ENCODE measurements around the gene CCL3. TPM values are rescaled to one million over a fixed set of nuclear protein-coding genes. Genes with fewer than 3 reads are reported as not detected.

CCL3 gene
- total RNA-seq, 4 donors from 2014 or later, result 0.68 to 1.7 TPM; not detected in 2

GRCh38 chr17:36069136-36069535 is 20.8 kb downstream of the CCL3 start:
- H3K36me3 ChIP-seq, result no peaks in the 10 kb centered on the region
- no peak for TF ChIP-seq CTCF (IDR thresholded peaks at IDR 0.05 in 4 of 5, conservative IDR thresholded peaks at IDR 0.05 in 1 of 5)
- no peak for TF ChIP-seq POLR2A (IDR thresholded peaks at IDR 0.05)
- in situ Hi-C loops (cut with MboI; ENCODE audit: low sequenced_read_pairs in 4 of 4), result no loop called here
- no peak for ATAC-seq
- DNase-seq, result no peak
- H3K9me3 ChIP-seq, result no peaks in the 10 kb centered on the region
- H3K4me1 ChIP-seq, result no peaks in the 10 kb centered on the region
- no peaks in the 10 kb centered on the region for H3K27me3 ChIP-seq
- intact Hi-C loops (cut with DNase I; ENCODE audit: low total_unique reads), result no loop called here
- no peak overlapping the region for H3K4me3 ChIP-seq
- H3K27ac ChIP-seq, result no peak overlapping the region

GRCh38 chr17:36068524-36068923 is 21.4 kb downstream of the CCL3 start:
- Histone ChIP-seq H3K36me3 (no peaks in the 10 kb centered on the region), H3K27me3 (no peaks in the 10 kb centered on the region), H3K27ac (no peak overlapping the region), H3K4me1 (no peaks in the 10 kb centered on the region), H3K4me3 (no peak overlapping the region), H3K9me3 (no peaks in the 10 kb centered on the region)
- intact Hi-C loops (cut with DNase I; ENCODE audit: low total_unique reads), result no loop called here
- no peak for DNase-seq
- ATAC-seq, result no peak
- TF ChIP-seq POLR2A (IDR thresholded peaks at IDR 0.05) (no peak), CTCF (IDR thresholded peaks at IDR 0.05 in 4 of 5, conservative IDR thresholded peaks at IDR 0.05 in 1 of 5) (no peak)
- in situ Hi-C loops (cut with MboI; ENCODE audit: low sequenced_read_pairs in 4 of 4), result no loop called here

GRCh38 chr17:36066365-36066985 is 23.5 kb downstream of the CCL3 start:
- H3K27ac ChIP-seq, result no peak overlapping the region
- H3K36me3 ChIP-seq, result no peaks in the 10 kb centered on the region
- peak in 1 of 2 donors; percentile 8 for ATAC-seq
- no peak for TF ChIP-seq CTCF (IDR thresholded peaks at IDR 0.05 in 4 of 5, conservative IDR thresholded peaks at IDR 0.05 in 1 of 5)
- TF ChIP-seq POLR2A (IDR thresholded peaks at IDR 0.05), result no peak
- H3K4me3 ChIP-seq, result no peak overlapping the region
- no peak for DNase-seq
- no peaks in the 10 kb centered on the region for H3K27me3 ChIP-seq
- intact Hi-C loops (cut with DNase I; ENCODE audit: low total_unique reads), result no loop called here
- in situ Hi-C loops (cut with MboI; ENCODE audit: low sequenced_read_pairs in 4 of 4), result no loop called here
- H3K4me1 ChIP-seq, result no peaks in the 10 kb centered on the region
- H3K9me3 ChIP-seq, result no peaks in the 10 kb centered on the region

GRCh38 chr17:36063786-36064541 is 26.0 kb downstream of the CCL3 start, which contains the start of gene CCL18:
Gene CCL18, plus strand, starts transcription at chr17:36064272. Its CDS starts 71 bp downstream, at chr17:36064343.
- no peaks in the 10 kb centered on the region for H3K36me3 ChIP-seq
- no peak within 1 kb of the TSS for H3K27ac ChIP-seq
- intact Hi-C loops (cut with DNase I; ENCODE audit: low total_unique reads) (no loop called here), in situ Hi-C loops (cut with MboI; ENCODE audit: low sequenced_read_pairs in 4 of 4) (no loop called here)
- TF ChIP-seq POLR2A (IDR thresholded peaks at IDR 0.05), result no peak
- no peak for TF ChIP-seq CTCF (IDR thresholded peaks at IDR 0.05 in 4 of 5, conservative IDR thresholded peaks at IDR 0.05 in 1 of 5)
- no peaks in the 10 kb centered on the region for H3K9me3 ChIP-seq
- DNase-seq, result no peak
- ATAC-seq, result no peak
- no peaks in the 10 kb centered on the region for H3K27me3 ChIP-seq
- H3K4me1 ChIP-seq, result no peaks in the 10 kb centered on the region
- H3K4me3 ChIP-seq, result no peak within 1 kb of the TSS
